Measurements from ENCODE around the gene SLC4A11.

GRCh38 chr20:3189561-3190131 lies 49.3 kb downstream of the SLC4A11 start:
- no peak for TF ChIP-seq POLR2AphosphoS5 (IDR thresholded peaks at IDR 0.05; ENCODE audit: low read depth)
- no peak for TF ChIP-seq CTCF (conservative IDR thresholded peaks at IDR 0.05; ENCODE audit: low read depth in 2 of 2)
- TF ChIP-seq NANOG (IDR thresholded peaks at IDR 0.05; ENCODE audit: borderline replicate concordance) = no peak
- no peak for TF ChIP-seq ZNF114 (CRISPR knock-in tag; IDR thresholded peaks at IDR 0.05)
- no peak for TF ChIP-seq EZH2 (IDR thresholded peaks at IDR 0.05; ENCODE audit: low read depth, unreplicated experiment)
- no peak for TF ChIP-seq EZH2phosphoT487 (IDR thresholded peaks at IDR 0.05; ENCODE audit: unreplicated experiment)
- no peak for TF ChIP-seq CREB1 (CRISPR knock-in tag; IDR thresholded peaks at IDR 0.05; ENCODE audit: low read depth)

Data from GM23338 (cell line).